Transverse colon (tissue), 3 donors: ENCODE results near the gene INSYN2B.

Experiments used
- CTCF ChIP-seq, 5 experiments: fragments of 200-600 bp in 3 of 5; fragments of 450-650 bp in 2 of 5; sonication (generic) in 3 of 5; IDR thresholded peaks; 1 replicate in 2 of 5; 2 replicates in 3 of 5; pipeline ENCODE4 v1.5.1; 2016 to 2017; ENCODE audit warnings: antibody characterized with exemption in 5 of 5, inconsistent platforms in 3 of 5, mild to moderate bottlenecking in 2 of 5, moderate library complexity in 1 of 5
- EP300 ChIP-seq: sonication (generic); formaldehyde crosslinking; IDR thresholded peaks from one replicate; pipeline ENCODE4 v1.6.1; 2017; ENCODE audit warnings: antibody characterized with exemption, low read depth

- no peak for TF ChIP-seq EP300
- TF ChIP-seq CTCF (IDR thresholded peaks at IDR 0.05) = no peak
Observed at GRCh38 chr5:169873642-169874041, 106.7 kb downstream of the INSYN2B start.
